GM12892 (cell line): ENCODE measurements around the gene PDZD2.

ENCODE experiments used
- DNase-seq: peaks from one replicate; pipeline ENCODE4 v3.0.0; 2011; ENCODE audit not compliant: insufficient read length
- FAIRE-seq: peaks from 2 replicates; lab custom pipeline; 2011; peaks lifted over from hg19 to GRCh38; lab: Jason Lieb, UNC
- POLR2A ChIP-seq: IDR thresholded peaks from 2 replicates; pipeline ENCODE4 v1.6.1; 2011; ENCODE audit warnings: low read depth, low read length, control low read depth
- POLR2AphosphoS5 ChIP-seq: IDR thresholded peaks from 2 replicates; pipeline ENCODE4 v1.6.1; 2011; ENCODE audit warnings: low read depth, low read length, control low read depth
- TAF1 ChIP-seq: IDR thresholded peaks from 2 replicates; pipeline ENCODE4 v1.6.1; 2011; ENCODE audit warnings: low read depth, mild to moderate bottlenecking, control low read depth, low read length, borderline replicate concordance

Gene PDZD2

DNA sequence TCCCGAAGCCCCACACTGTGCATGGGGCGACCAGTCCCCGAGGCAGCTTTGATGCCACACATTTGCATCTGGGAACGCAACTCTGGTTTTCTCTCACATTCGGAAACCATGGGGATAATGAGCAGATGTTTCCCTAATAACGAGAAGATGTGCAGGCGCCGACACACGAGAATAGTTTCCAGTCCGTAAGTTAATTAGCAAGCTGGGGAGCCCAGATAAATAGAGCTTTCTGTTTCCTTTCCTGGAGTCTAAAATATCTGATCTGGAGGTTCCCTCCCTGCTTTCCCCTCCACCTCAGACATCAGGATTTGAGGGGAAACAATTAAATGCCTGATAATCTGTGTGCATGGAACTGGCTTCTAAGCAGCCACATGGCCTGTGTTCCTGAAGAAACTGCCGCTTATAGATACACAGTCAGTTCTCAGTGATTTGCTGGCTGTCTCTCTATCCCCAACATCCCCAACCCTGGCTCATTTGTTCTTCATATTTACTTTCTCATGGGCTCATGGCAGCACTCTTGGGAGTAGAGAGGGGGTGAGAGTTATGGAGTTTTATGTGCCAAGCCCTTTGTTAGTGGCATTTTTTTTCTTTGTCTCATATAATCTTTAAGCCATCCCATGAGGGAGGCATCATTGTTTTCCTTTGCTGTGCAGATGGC is 62.8 kb downstream of the PDZD2 start:
- DNase-seq, result no peak
- no peak for FAIRE-seq
- no peak for TF ChIP-seq POLR2A
- TF ChIP-seq TAF1, result no peak
- TF ChIP-seq POLR2AphosphoS5, result no peak

DNA sequence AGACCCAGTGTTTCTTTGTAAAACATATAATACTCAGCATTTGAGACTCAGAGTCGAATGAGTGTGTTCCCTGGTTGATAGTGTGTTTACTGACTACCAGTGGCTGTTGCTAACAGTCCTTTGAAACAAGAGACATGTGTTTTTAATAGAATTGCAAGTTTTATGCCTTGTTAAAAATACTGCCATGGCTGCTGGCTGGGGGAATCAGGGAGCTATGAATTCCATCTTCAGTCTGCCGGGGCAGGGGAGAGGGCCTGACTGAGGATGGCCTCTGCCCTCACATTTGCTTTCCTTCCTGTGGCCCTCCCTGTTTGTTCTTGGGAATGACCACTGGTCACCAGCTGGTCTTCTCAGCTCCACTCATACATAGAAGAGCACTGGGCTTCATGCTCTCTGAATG is 63.8 kb downstream of the PDZD2 start:
- TF ChIP-seq TAF1 (no peak), POLR2AphosphoS5 (no peak), POLR2A (no peak)
- FAIRE-seq (no peak), DNase-seq (no peak)

- FAIRE-seq, result no peak
- no peak for DNase-seq
Measured at GRCh38 chr5:31703757-31704156, 64.8 kb downstream of the PDZD2 start.

GRCh38 chr5:31706186-31706585 is 67.3 kb downstream of the PDZD2 start:
- no peak for TF ChIP-seq POLR2AphosphoS5
- TF ChIP-seq TAF1, result no peak
- no peak for TF ChIP-seq POLR2A
- no peak for FAIRE-seq
- DNase-seq, result no peak

More at GRCh38 chr5:31703757-31704156, 64.8 kb downstream of the PDZD2 start:
- TF ChIP-seq POLR2AphosphoS5 (no peak), TAF1 (no peak), POLR2A (no peak)

DNA sequence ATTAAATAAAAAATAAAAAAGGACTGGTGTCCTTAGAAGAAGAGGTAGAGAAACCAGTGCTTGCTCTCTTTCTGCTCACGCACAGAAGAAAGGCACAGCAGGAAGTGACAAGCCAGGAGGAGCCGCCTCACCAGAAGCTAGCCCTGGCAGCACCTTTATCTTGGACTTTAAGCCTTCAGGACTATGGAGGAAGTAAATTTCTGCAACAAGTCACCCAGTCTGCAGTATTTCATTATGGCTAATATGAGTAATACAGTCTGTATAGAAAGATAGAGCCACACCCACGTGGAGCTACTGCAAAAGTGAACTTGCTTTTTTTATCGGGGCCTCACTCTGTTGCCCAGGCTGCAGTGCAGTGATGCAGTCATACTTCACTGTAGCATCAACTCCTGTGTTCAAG is 68.4 kb downstream of the PDZD2 start:
- DNase-seq, result no peak
- no peak for FAIRE-seq

GRCh38 chr5:31708089-31708488 is 69.2 kb downstream of the PDZD2 start:
- no peak for FAIRE-seq
- TF ChIP-seq POLR2AphosphoS5 (no peak), POLR2A (no peak), TAF1 (no peak)
- DNase-seq, result no peak

More for the DNA sequence above, 68.4 kb downstream of the PDZD2 start:
- TF ChIP-seq TAF1, result no peak
- TF ChIP-seq POLR2A, result no peak
- TF ChIP-seq POLR2AphosphoS5, result no peak

- no peak for TF ChIP-seq TAF1
- no peak for TF ChIP-seq POLR2AphosphoS5
- no peak for TF ChIP-seq POLR2A
- DNase-seq (no peak), FAIRE-seq (no peak)
Measured at GRCh38 chr5:31711363-31711762, 72.4 kb downstream of the PDZD2 start.

GRCh38 chr5:31711935-31712592 is 73.1 kb downstream of the PDZD2 start:
- no peak for DNase-seq
- FAIRE-seq, result no peak
- no peak for TF ChIP-seq POLR2AphosphoS5
- no peak for TF ChIP-seq POLR2A
- no peak for TF ChIP-seq TAF1

GRCh38 chr5:31717561-31717960 is 78.6 kb downstream of the PDZD2 start:
- DNase-seq (no peak), FAIRE-seq (no peak)
- no peak for TF ChIP-seq POLR2AphosphoS5
- no peak for TF ChIP-seq POLR2A
- no peak for TF ChIP-seq TAF1

- FAIRE-seq, result no peak
- no peak for TF ChIP-seq TAF1
- no peak for DNase-seq
Measured at GRCh38 chr5:31720004-31720403, 81.1 kb downstream of the PDZD2 start.

- FAIRE-seq (no peak), DNase-seq (no peak)
- TF ChIP-seq POLR2AphosphoS5 (no peak), POLR2A (no peak), TAF1 (no peak)
Measured at GRCh38 chr5:31720811-31721345, 81.9 kb downstream of the PDZD2 start.

- TF ChIP-seq POLR2AphosphoS5 (no peak), POLR2A (no peak), TAF1 (no peak)
- DNase-seq, result no peak
- no peak for FAIRE-seq
Measured at GRCh38 chr5:31722111-31722510, 83.2 kb downstream of the PDZD2 start.
